ENCODE data around the gene XIRP1.

- no peak for TF ChIP-seq CTCF (IDR thresholded peaks at IDR 0.05)
- no peak for TF ChIP-seq REST (IDR thresholded peaks at IDR 0.05; ENCODE audit: insufficient read depth in 1 of 2, low read depth in 2 of 2, low read length in 1 of 2)
- no peak for TF ChIP-seq POLR2AphosphoS5 (IDR thresholded peaks at IDR 0.05; ENCODE audit: low read depth, low read length)
Measured at GRCh38 chr3:39144748-39145380, 47.5 kb downstream of the XIRP1 start.

All from Panc1 (cell line).